Keratinocyte (primary cell): ENCODE measurements around the gene CCL25. TPM values are rescaled to one million over a fixed set of nuclear protein-coding genes. Genes with fewer than 3 reads are reported as not detected.

Source experiments
- DNase-seq: peaks from one replicate; pipeline ENCODE4 v3.0.0-alpha.2; 2011; ENCODE audit warnings: low read depth, missing footprints, low spot score
- FAIRE-seq: peaks from 2 replicates; lab custom pipeline; 2011; peaks lifted over from hg19 to GRCh38; lab: Jason Lieb, UNC
- H2AFZ ChIP-seq: 2 replicates; pipeline ENCODE4 v1.6.0; 2012; ENCODE audit warnings: low read length, control low read depth, inconsistent platforms; ENCODE audit not compliant: control insufficient read depth
- H3K27ac ChIP-seq: 2 replicates; pipeline ENCODE4 v1.5.1; 2011; ENCODE audit warnings: low read length; ENCODE audit not compliant: control insufficient read depth, insufficient read depth
- H3K27me3 ChIP-seq: 3 replicates; pipeline ENCODE4 v1.6.0; 2011; ENCODE audit warnings: low read length; ENCODE audit not compliant: control insufficient read depth, insufficient read depth; ENCODE audit errors: extremely low read depth
- H3K36me3 ChIP-seq, 2 experiments: 2 replicates in 1 of 2; 3 replicates in 1 of 2; pipeline ENCODE4 v1.5.1; 2011; ENCODE audit warnings: low read length in 2 of 2, mild to moderate bottlenecking in 1 of 2; ENCODE audit not compliant: control insufficient read depth in 2 of 2, insufficient read depth in 2 of 2; ENCODE audit errors: extremely low read depth in 1 of 2
- H3K4me1 ChIP-seq: 3 replicates; pipeline ENCODE4 v1.5.1; 2011; ENCODE audit warnings: low read length; ENCODE audit not compliant: control insufficient read depth, insufficient read depth; ENCODE audit errors: extremely low read depth
- H3K4me2 ChIP-seq: 3 replicates; pipeline ENCODE4 v1.6.0; 2011; ENCODE audit warnings: low read depth, low read length; ENCODE audit not compliant: control insufficient read depth, insufficient read depth; ENCODE audit errors: extremely low read depth
- H3K4me3 ChIP-seq, 3 experiments: fragments of 200-600 bp in 1 of 3; sonication (generic) in 1 of 3; 2 replicates in 2 of 3; 3 replicates in 1 of 3; pipeline ENCODE4 v1.5.1; 2011 to 2016; ENCODE audit warnings: low read length in 3 of 3, mild to moderate bottlenecking in 3 of 3, control low read depth in 2 of 3, inconsistent platforms in 1 of 3, low read depth in 1 of 3, mixed read lengths in 1 of 3, mixed run types in 1 of 3, moderate library complexity in 1 of 3; ENCODE audit not compliant: control insufficient read depth in 2 of 3, insufficient read depth in 2 of 3; ENCODE audit errors: extremely low read depth in 1 of 3
- H3K79me2 ChIP-seq: 2 replicates; pipeline ENCODE4 v1.6.0; 2012; ENCODE audit warnings: low read length; ENCODE audit not compliant: control insufficient read depth, insufficient read depth
- H3K9ac ChIP-seq: 3 replicates; pipeline ENCODE4 v1.6.0; 2011; ENCODE audit warnings: low read length; ENCODE audit not compliant: control insufficient read depth, insufficient read depth; ENCODE audit errors: extremely low read depth
- H3K9me1 ChIP-seq: 3 replicates; pipeline ENCODE4 v1.6.0; 2011; ENCODE audit warnings: low read length; ENCODE audit not compliant: control insufficient read depth, insufficient read depth; ENCODE audit errors: extremely low read depth
- H3K9me3 ChIP-seq: 2 replicates; pipeline ENCODE4 v1.5.1; 2012; ENCODE audit warnings: low read depth, low read length; ENCODE audit not compliant: control insufficient read depth
- H4K20me1 ChIP-seq: 3 replicates; pipeline ENCODE4 v1.6.0; 2011; ENCODE audit warnings: low read length; ENCODE audit not compliant: control insufficient read depth, insufficient read depth; ENCODE audit errors: extremely low read depth
- EZH2 ChIP-seq: IDR thresholded peaks from one replicate; pipeline ENCODE4 v1.6.1; 2012; ENCODE audit warnings: inconsistent platforms, mild to moderate bottlenecking, low read length, moderate library complexity
- dilution Hi-C: fragments of 300-500 bp; cut with MboI; formaldehyde crosslinking; loops from one replicate; pipeline ENCODE4 v1.7.0; 2020; ENCODE audit warnings: low sequenced_read_pairs; ENCODE audit not compliant: extremely low pct_ligation_motif_present
- polyA plus RNA-seq, 5 experiments: library from polyadenylated mRNA; depleted of rRNA in 3 of 5; stranded (reverse) in 3 of 5; stranded (forward) in 1 of 5; unstranded in 1 of 5; fragments of >200 nt; gene quantifications; 1 replicate in 1 of 5; 2 replicates in 3 of 5; 3 replicates in 1 of 5; pipeline versions ENCODE4 v1.2.1 to v1.2.3, GENCODE V29; 2011 to 2012; ENCODE audit warnings: missing spikeins in 2 of 5, low read depth in 1 of 5, low replicate concordance in 1 of 5
- TF ChIP-seq, protein P1 (sequence below), 3 experiments: IDR thresholded peaks in 1 of 3; conservative IDR thresholded peaks in 1 of 3; optimal IDR thresholded peaks in 1 of 3; 2 replicates in 2 of 3; 3 replicates in 1 of 3; pipeline versions ENCODE3 to v1.5.1; 2011; ENCODE audit warnings: low read length in 3 of 3, mild to moderate bottlenecking in 3 of 3, moderate library complexity in 2 of 3, control low read depth in 1 of 3, inconsistent platforms in 1 of 3; ENCODE audit not compliant: insufficient read depth in 2 of 3; ENCODE audit errors: extremely low read depth in 1 of 3

CCL25 gene
- polyA plus RNA-seq, 1 donor (not counting 4 experiments of a cell fraction or from before 2014, with no cell fraction given) = not detected

DNA sequence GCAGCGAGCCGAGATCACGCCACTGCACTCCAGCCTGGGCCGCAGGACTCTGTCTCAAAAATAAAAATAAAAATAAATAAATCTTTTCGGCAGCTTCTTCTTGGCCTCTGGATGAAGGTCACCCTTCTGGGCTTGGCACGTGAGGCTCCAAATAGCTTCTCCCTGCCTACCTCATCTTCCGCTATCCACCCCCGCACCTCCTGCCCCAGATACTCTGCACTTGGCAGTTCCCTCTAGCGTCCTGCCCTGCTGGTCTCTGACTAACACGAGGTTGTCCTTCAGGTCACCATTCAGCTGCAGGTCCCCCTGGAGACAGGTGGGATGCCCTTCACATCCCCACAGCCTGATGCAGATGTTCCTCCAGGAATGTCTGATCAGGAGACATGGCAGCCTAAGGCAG is 8.5 kb upstream of the CCL25 start:
- Histone ChIP-seq H3K9ac (no peak overlapping the region), H3K27me3 (peaks cover 2% of the 10 kb centered on the region), H4K20me1 (no peaks in the 10 kb centered on the region), H3K4me1 (no peaks in the 10 kb centered on the region), H3K9me1 (no peaks in the 10 kb centered on the region), H3K9me3 (no peaks in the 10 kb centered on the region), H3K36me3 (no peaks in the 10 kb centered on the region), H3K79me2 (no peaks in the 10 kb centered on the region), H3K4me2 (no peak overlapping the region), H2AFZ (no peak overlapping the region), H3K27ac (no peak overlapping the region), H3K4me3 (no peak overlapping the region)
- DNase-seq = no peak
- no peak for FAIRE-seq
- dilution Hi-C loops = no loop called here
- TF ChIP-seq, protein P1, sequence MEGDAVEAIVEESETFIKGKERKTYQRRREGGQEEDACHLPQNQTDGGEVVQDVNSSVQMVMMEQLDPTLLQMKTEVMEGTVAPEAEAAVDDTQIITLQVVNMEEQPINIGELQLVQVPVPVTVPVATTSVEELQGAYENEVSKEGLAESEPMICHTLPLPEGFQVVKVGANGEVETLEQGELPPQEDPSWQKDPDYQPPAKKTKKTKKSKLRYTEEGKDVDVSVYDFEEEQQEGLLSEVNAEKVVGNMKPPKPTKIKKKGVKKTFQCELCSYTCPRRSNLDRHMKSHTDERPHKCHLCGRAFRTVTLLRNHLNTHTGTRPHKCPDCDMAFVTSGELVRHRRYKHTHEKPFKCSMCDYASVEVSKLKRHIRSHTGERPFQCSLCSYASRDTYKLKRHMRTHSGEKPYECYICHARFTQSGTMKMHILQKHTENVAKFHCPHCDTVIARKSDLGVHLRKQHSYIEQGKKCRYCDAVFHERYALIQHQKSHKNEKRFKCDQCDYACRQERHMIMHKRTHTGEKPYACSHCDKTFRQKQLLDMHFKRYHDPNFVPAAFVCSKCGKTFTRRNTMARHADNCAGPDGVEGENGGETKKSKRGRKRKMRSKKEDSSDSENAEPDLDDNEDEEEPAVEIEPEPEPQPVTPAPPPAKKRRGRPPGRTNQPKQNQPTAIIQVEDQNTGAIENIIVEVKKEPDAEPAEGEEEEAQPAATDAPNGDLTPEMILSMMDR (optimal IDR thresholded peaks at IDR 0.05 in 1 of 3, IDR thresholded peaks at IDR 0.05 in 1 of 3, conservative IDR thresholded peaks at IDR 0.05 in 1 of 3; ENCODE audit: extremely low read depth in 1 of 3, insufficient read depth in 2 of 3, low read length in 3 of 3) = no peak
- TF ChIP-seq EZH2 = no peak

DNA sequence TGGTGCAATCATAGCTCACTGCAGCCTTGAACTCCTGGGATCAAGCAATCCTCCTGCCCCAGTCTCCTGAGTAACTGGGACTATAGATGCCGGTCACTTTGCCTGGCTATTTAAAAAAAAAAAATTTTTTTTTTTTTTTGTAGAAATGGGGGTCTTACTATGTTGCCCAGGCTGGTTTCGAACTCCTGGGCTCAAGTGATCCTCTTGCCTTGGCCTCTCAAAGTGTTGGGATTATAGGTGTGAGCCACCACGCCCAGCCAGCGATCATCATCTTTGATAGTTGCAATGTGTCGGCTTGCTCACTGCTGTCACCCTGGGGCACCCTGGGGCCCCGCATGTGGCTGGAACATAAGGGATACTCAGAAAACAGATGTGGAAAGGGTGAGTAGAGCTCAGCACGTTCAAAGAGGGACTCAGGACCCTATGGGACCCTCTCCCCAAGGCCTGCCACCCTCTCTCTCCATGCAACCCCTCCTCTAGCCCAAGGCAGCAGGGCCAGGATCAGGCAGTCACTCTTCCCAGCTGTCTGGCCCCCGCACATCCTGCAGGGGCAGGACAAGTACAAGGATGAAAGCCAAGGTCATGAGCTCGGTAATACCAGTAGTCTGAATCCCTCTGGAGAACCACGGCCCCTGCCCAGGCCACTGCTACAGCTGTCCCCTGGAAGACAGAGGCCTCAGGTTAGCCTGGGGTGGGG is 6.5 kb upstream of the CCL25 start:
- Histone ChIP-seq H4K20me1 (no peaks in the 10 kb centered on the region), H3K79me2 (no peaks in the 10 kb centered on the region), H3K27ac (no peak overlapping the region), H3K27me3 (peaks cover 5% of the 10 kb centered on the region), H3K4me2 (no peak overlapping the region), H3K9me3 (no peaks in the 10 kb centered on the region), H3K9me1 (no peaks in the 10 kb centered on the region), H2AFZ (no peak overlapping the region), H3K9ac (no peak overlapping the region), H3K4me1 (no peaks in the 10 kb centered on the region), H3K4me3 (no peak overlapping the region), H3K36me3 (no peaks in the 10 kb centered on the region)
- dilution Hi-C loops = no loop called here
- DNase-seq (no peak), FAIRE-seq (no peak)
- TF ChIP-seq EZH2 = no peak
- TF ChIP-seq, protein P1 (optimal IDR thresholded peaks at IDR 0.05 in 1 of 3, IDR thresholded peaks at IDR 0.05 in 1 of 3, conservative IDR thresholded peaks at IDR 0.05 in 1 of 3; ENCODE audit: extremely low read depth in 1 of 3, insufficient read depth in 2 of 3, low read length in 3 of 3) = no peak
